Stomach (tissue), 4 donors: ENCODE data around the gene BTG1.

Source experiments
- EP300 ChIP-seq: sonication (generic); formaldehyde crosslinking; IDR thresholded peaks from one replicate; pipeline ENCODE4 v1.6.1; 2017; ENCODE audit warnings: antibody characterized with exemption
- POLR2A ChIP-seq, 4 donors: fragments of 450-650 bp; IDR thresholded peaks; one replicate each; pipeline ENCODE4 v1.6.1; 2016; ENCODE audit warnings: antibody characterized with exemption in 4 of 4, control low read depth in 2 of 4, mild to moderate bottlenecking in 1 of 4, moderate library complexity in 1 of 4
- POLR2AphosphoS5 ChIP-seq, 3 donors: sonication (generic); formaldehyde crosslinking; IDR thresholded peaks; one replicate each; pipeline ENCODE4 v1.6.1; 2016; ENCODE audit warnings: antibody characterized with exemption in 3 of 3
- TF ChIP-seq, protein P1 (sequence below), 7 experiments: fragments of 450-650 bp in 4 of 7; fragments of 200-600 bp in 3 of 7; sonication (generic) in 3 of 7; IDR thresholded peaks; one replicate each; pipeline ENCODE4 v1.5.1; 2016 to 2019; ENCODE audit warnings: antibody characterized with exemption in 7 of 7, control low read depth in 2 of 7, mild to moderate bottlenecking in 1 of 7

DNA sequence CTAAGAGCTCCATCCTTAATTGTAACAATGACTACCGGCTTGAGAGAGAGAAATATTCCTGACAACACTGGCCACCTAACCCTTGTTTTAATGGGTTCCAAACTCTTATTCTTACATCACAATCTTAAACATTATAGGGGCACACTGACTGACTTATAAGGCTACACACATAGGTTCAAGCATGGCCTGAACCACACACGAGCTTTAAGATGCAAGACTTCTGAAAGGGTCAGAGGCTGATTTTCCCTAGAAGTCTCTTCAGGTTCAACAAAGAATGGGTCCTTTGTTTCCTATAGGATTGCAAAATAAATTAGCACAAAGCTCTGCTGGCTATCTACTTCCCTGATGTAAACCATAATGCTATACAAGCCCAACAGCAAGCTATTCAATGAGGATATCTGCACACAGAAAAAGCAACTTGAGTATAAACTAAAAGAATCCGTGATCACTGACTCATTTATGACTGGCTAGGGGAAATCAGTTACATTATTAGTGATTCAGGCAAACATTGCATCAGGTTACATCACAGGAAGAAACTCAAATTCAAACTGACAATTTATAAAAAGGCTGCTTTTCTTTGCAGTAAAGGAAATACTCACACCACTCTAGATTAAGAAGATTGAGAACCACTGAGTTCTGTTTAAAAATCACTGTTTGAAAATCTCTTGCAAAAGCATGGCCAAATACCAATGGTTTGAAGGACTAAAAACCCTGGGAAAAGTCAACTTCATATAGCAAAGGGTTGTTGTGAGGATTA lies 8.5 kb downstream of the BTG1 start:
- TF ChIP-seq, protein P1, sequence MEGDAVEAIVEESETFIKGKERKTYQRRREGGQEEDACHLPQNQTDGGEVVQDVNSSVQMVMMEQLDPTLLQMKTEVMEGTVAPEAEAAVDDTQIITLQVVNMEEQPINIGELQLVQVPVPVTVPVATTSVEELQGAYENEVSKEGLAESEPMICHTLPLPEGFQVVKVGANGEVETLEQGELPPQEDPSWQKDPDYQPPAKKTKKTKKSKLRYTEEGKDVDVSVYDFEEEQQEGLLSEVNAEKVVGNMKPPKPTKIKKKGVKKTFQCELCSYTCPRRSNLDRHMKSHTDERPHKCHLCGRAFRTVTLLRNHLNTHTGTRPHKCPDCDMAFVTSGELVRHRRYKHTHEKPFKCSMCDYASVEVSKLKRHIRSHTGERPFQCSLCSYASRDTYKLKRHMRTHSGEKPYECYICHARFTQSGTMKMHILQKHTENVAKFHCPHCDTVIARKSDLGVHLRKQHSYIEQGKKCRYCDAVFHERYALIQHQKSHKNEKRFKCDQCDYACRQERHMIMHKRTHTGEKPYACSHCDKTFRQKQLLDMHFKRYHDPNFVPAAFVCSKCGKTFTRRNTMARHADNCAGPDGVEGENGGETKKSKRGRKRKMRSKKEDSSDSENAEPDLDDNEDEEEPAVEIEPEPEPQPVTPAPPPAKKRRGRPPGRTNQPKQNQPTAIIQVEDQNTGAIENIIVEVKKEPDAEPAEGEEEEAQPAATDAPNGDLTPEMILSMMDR (IDR thresholded peaks at IDR 0.05): no peak
- TF ChIP-seq POLR2A (IDR thresholded peaks at IDR 0.05) (no peak), POLR2AphosphoS5 (IDR thresholded peaks at IDR 0.05) (peak in 1 of 3 donors; percentile 62), EP300 (no peak)
